ENCODE results near the gene RTP1. TPM values are rescaled to one million over a fixed set of nuclear protein-coding genes. Genes with fewer than 3 reads are reported as not detected.
"Not testable (repeated sequence)": the region's sequence is repeated elsewhere in the genome, so short reads cannot be mapped to it uniquely, and the experiment has no call there.

Gene RTP1
- total and polyA plus RNA-seq, 8 donors = not detected

DNA sequence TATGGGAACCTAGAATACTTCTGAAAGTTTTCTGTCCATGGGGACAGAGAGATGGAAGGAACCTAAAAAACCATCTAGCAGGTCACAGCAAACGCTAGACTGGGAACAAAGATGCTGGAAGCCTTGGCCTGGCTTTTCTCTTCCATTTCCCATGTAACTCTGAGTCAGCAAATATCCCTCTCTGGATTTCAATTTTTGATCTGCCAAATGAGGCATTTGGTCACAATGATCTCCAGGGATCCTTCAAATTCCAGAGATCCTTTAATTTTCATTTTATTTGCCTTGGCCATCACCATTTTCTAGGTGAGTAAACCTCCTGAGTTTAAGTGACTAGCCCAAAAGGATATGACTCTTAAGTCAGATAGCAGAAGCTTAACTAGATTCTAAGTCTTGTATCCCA lies 39.7 kb downstream of the RTP1 start:
- ATAC-seq (no peak), DNase-seq (no peak), FAIRE-seq (no peak)
- Histone ChIP-seq H3K36me3 (no peaks in the 10 kb centered on the region), H3K27me3 (no peaks in the 10 kb centered on the region), H3K4me1 (no peaks in the 10 kb centered on the region), H3K27ac (no peak overlapping the region), H3K9me3 (no peaks in the 10 kb centered on the region), H3K4me3 (no peak overlapping the region)
- TF ChIP-seq, protein P1, sequence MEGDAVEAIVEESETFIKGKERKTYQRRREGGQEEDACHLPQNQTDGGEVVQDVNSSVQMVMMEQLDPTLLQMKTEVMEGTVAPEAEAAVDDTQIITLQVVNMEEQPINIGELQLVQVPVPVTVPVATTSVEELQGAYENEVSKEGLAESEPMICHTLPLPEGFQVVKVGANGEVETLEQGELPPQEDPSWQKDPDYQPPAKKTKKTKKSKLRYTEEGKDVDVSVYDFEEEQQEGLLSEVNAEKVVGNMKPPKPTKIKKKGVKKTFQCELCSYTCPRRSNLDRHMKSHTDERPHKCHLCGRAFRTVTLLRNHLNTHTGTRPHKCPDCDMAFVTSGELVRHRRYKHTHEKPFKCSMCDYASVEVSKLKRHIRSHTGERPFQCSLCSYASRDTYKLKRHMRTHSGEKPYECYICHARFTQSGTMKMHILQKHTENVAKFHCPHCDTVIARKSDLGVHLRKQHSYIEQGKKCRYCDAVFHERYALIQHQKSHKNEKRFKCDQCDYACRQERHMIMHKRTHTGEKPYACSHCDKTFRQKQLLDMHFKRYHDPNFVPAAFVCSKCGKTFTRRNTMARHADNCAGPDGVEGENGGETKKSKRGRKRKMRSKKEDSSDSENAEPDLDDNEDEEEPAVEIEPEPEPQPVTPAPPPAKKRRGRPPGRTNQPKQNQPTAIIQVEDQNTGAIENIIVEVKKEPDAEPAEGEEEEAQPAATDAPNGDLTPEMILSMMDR (IDR thresholded peaks at IDR 0.05) = no peak
- WGBS, 2 donors = 84 to 94% methylated on average over 1 of the region's 1 CpG
- intact Hi-C loops (cut with DNase I) = no loop called here

DNA sequence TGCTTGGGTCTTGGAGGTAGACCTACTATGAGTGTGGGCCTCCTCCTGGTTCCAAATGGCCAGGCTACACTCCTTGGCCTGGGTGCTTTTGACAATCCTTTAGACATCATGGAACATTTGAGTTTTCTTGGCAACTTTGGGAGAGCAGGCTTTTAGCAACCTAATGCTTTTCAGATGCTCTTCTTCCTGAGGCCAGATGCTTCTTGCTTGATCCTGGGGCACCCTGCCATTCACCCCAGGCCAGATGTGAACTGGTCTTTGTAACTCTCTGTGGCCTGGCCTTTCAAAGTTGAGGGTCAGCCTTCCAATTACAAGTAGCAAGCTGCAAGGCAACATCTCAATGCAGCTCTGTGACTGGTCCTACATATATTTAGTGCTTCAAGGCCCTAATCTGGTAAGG lies 40.5 kb downstream of the RTP1 start:
- FAIRE-seq (no peak), DNase-seq (no peak), ATAC-seq (no peak)
- H3K4me3 ChIP-seq = no peak overlapping the region
- TF ChIP-seq, protein P1 (IDR thresholded peaks at IDR 0.05) = no peak
- intact Hi-C loops (cut with DNase I) = no loop called here
- H3K9me3 ChIP-seq = no peaks in the 10 kb centered on the region
- H3K27me3 ChIP-seq = no peaks in the 10 kb centered on the region
- no peaks in the 10 kb centered on the region for H3K4me1 ChIP-seq
- H3K36me3 ChIP-seq = no peaks in the 10 kb centered on the region
- H3K27ac ChIP-seq = no peak overlapping the region

DNA sequence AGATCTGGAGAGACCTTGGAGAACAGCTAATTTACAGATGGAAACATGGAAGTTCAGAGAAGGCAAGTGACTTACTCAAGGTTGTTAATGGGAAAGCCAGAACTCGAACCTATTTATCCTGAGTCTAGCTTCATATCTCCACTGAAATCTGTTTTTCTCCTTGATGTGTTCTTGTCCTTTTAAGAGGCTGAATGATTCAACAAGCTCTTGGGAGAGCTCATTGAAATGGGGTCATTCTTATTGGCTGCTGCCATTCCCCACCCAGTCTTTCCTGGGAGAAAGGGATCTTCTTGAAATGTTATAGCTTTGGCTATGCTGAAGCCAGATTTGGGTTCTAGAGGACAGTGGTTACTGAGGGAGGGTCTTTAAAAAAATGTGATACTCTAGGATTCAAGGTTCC lies 41.0 kb downstream of the RTP1 start:
- Histone ChIP-seq H3K36me3 (no peaks in the 10 kb centered on the region), H3K4me1 (no peaks in the 10 kb centered on the region), H3K4me3 (no peak overlapping the region), H3K27me3 (no peaks in the 10 kb centered on the region), H3K27ac (no peak overlapping the region), H3K9me3 (no peaks in the 10 kb centered on the region)
- intact Hi-C loops (cut with DNase I) = no loop called here
- TF ChIP-seq, protein P1 (IDR thresholded peaks at IDR 0.05) = no peak
- DNase-seq (no peak), FAIRE-seq (no peak), ATAC-seq (no peak)
- WGBS, 2 donors = 46 to 67% methylated on average over 1 of the region's 1 CpG

DNA sequence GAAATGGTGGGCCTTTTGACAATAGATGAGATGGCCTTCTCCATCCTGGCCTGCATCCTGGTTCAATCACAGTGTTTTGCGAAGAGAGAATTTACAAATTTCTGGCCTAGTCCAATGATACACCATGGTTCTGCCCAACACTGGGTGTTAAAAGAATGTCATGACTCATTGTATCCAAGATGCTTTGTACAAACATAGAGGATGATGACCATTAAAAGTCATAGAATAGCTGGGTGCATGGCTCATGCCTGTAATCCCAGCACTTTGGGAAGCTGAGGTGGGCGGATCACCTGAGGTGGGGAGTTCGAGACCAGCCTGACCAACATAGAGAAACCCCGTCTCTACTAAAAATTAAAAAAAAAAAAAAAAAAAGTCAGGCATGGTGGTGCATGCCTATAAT lies 41.5 kb downstream of the RTP1 start:
- ATAC-seq; H3K27me3 ChIP-seq; H3K9me3 ChIP-seq; H3K4me3 ChIP-seq; FAIRE-seq; H3K36me3 ChIP-seq; DNase-seq; H3K4me1 ChIP-seq; intact Hi-C loops (cut with DNase I); H3K27ac ChIP-seq: not testable (repeated sequence)
- WGBS, 2 donors = 84 to 93% methylated on average over 4 of the region's 4 CpGs

DNA sequence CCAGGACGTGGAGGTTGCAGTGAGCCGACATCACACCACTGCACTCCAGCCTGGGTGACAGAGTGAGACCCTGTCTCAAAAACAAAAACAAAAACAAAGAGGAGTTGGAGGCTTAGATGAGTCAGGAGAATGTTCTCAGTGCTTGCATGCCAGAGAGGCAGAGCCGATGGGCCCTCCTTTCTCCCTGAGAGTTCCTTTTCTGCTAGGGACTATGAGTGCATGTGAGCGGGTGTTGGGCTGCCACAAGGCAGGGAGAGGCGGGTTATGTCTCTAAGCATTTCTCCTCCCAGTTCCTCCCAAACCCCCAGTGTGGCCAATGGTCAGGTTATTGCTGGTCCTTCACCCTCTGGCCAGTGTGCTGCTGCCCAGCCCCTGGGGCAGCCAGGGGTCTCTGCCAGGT lies 45.1 kb downstream of the RTP1 start:
- FAIRE-seq (no peak), ATAC-seq (no peak), DNase-seq (no peak)
- Histone ChIP-seq H3K27ac (no peak overlapping the region), H3K4me3 (no peak overlapping the region), H3K9me3 (no peaks in the 10 kb centered on the region), H3K27me3 (no peaks in the 10 kb centered on the region), H3K4me1 (no peaks in the 10 kb centered on the region), H3K36me3 (no peaks in the 10 kb centered on the region)
- TF ChIP-seq, protein P1 (IDR thresholded peaks at IDR 0.05) = no peak
- 75 to 90% methylated on average over 5 of the region's 5 CpGs for WGBS, 2 donors
- intact Hi-C loops (cut with DNase I) = no loop called here

DNA sequence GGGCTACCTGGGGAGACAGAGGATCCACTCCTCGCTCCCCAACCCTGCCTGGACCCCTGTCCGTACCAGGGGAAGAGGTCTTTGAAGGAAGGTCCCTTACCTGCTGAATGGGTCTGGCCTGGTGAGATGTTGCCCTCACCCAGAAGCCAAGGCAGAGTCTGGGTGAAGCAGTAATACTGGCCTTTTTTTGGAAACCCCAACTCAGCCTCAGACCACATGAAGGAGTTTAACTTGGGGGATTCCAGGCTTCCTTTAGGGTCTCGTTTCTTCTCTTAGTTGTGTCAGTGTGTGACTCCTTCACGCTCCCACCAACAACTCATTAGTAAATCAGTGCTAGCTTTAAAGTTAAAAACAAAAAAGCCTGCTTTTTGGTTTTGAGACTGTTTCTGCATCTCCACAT lies 45.6 kb downstream of the RTP1 start:
- Histone ChIP-seq H3K4me3 (no peak overlapping the region), H3K4me1 (no peaks in the 10 kb centered on the region), H3K27ac (no peak overlapping the region), H3K36me3 (no peaks in the 10 kb centered on the region), H3K9me3 (no peaks in the 10 kb centered on the region), H3K27me3 (no peaks in the 10 kb centered on the region)
- no peak for FAIRE-seq
- TF ChIP-seq, protein P1 (IDR thresholded peaks at IDR 0.05) = no peak
- 71 to 77% methylated on average over 4 of the region's 4 CpGs for WGBS, 2 donors
- intact Hi-C loops (cut with DNase I) = no loop called here
- ATAC-seq = no peak
- DNase-seq = no peak
